ENCODE measurements around the gene GPC5. TPM values are rescaled to one million over a fixed set of nuclear protein-coding genes. Genes with fewer than 3 reads are reported as not detected.

Gene GPC5
- total and polyA plus RNA-seq, 2 of the 13 experiments (the other 11 are each of a cell fraction or from before 2014, with no cell fraction given), result 0.02 to 0.07 TPM

DNA sequence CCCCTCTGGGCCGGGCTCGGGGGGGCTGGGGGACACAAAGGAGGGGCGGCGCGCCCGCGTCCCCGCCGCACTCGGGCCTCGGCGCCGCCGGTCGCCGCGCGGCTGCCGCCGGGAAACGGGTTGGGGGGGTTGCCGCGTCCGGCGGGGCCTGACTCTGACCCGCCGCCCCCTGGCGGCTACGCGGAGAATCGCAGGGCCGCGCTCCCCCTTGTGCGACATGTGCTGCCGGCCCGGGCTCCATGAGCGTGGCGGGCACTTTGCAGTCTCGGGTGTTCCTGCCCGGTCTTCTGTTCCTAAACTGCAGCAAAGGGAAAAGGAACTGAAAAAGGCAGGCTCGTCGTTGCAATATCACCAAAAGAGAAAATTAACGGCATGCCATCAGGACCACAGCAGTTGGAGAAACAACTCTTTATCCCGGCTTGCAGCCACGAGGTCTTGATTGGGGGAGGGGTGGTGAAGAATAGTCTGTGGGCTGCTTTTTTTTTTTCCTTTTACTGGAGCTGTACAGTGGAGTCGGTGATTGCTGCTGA lies 49.5 kb upstream of the GPC5 start (continued):
- TF ChIP-seq ZNF430 (CRISPR knock-in tag; IDR thresholded peaks at IDR 0.05) (peak; percentile 50; the same call in 1 of the 2 replicates), SAFB2 (CRISPR knock-in tag; IDR thresholded peaks at IDR 0.05; ENCODE audit: borderline replicate concordance, low read depth) (no peak), RNF2 (conservative IDR thresholded peaks at IDR 0.05; ENCODE audit: low read depth) (peak; percentile 87), ZNF557 (CRISPR knock-in tag; IDR thresholded peaks at IDR 0.05) (no peak), NCOA5 (CRISPR knock-in tag; IDR thresholded peaks at IDR 0.05) (no peak), GTF2F1 (IDR thresholded peaks at IDR 0.05; ENCODE audit: low read length) (no peak), ARNT (IDR thresholded peaks at IDR 0.05) (no peak), PHF21A (CRISPR knock-in tag; IDR thresholded peaks at IDR 0.05) (no peak), ZNF772 (CRISPR knock-in tag; IDR thresholded peaks at IDR 0.05) (no peak), NCOR1 (IDR thresholded peaks at IDR 0.05; ENCODE audit: borderline replicate concordance, low read length) (no peak), NFIC (IDR thresholded peaks at IDR 0.05; ENCODE audit: low read length) (no peak), ZNF782 (CRISPR knock-in tag; IDR thresholded peaks at IDR 0.05; ENCODE audit: borderline replicate concordance) (no peak)
- TF ChIP-seq, protein P1, sequence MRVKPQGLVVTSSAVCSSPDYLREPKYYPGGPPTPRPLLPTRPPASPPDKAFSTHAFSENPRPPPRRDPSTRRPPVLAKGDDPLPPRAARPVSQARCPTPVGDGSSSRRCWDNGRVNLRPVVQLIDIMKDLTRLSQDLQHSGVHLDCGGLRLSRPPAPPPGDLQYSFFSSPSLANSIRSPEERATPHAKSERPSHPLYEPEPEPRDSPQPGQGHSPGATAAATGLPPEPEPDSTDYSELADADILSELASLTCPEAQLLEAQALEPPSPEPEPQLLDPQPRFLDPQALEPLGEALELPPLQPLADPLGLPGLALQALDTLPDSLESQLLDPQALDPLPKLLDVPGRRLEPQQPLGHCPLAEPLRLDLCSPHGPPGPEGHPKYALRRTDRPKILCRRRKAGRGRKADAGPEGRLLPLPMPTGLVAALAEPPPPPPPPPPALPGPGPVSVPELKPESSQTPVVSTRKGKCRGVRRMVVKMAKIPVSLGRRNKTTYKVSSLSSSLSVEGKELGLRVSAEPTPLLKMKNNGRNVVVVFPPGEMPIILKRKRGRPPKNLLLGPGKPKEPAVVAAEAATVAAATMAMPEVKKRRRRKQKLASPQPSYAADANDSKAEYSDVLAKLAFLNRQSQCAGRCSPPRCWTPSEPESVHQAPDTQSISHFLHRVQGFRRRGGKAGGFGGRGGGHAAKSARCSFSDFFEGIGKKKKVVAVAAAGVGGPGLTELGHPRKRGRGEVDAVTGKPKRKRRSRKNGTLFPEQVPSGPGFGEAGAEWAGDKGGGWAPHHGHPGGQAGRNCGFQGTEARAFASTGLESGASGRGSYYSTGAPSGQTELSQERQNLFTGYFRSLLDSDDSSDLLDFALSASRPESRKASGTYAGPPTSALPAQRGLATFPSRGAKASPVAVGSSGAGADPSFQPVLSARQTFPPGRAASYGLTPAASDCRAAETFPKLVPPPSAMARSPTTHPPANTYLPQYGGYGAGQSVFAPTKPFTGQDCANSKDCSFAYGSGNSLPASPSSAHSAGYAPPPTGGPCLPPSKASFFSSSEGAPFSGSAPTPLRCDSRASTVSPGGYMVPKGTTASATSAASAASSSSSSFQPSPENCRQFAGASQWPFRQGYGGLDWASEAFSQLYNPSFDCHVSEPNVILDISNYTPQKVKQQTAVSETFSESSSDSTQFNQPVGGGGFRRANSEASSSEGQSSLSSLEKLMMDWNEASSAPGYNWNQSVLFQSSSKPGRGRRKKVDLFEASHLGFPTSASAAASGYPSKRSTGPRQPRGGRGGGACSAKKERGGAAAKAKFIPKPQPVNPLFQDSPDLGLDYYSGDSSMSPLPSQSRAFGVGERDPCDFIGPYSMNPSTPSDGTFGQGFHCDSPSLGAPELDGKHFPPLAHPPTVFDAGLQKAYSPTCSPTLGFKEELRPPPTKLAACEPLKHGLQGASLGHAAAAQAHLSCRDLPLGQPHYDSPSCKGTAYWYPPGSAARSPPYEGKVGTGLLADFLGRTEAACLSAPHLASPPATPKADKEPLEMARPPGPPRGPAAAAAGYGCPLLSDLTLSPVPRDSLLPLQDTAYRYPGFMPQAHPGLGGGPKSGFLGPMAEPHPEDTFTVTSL (CRISPR knock-in tag; IDR thresholded peaks at IDR 0.05; ENCODE audit: borderline replicate concordance), result no peak
- TF ChIP-seq, protein P2, sequence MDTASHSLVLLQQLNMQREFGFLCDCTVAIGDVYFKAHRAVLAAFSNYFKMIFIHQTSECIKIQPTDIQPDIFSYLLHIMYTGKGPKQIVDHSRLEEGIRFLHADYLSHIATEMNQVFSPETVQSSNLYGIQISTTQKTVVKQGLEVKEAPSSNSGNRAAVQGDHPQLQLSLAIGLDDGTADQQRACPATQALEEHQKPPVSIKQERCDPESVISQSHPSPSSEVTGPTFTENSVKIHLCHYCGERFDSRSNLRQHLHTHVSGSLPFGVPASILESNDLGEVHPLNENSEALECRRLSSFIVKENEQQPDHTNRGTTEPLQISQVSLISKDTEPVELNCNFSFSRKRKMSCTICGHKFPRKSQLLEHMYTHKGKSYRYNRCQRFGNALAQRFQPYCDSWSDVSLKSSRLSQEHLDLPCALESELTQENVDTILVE (CRISPR knock-in tag; IDR thresholded peaks at IDR 0.05), result peak; percentile 82
- TF ChIP-seq, protein P3, sequence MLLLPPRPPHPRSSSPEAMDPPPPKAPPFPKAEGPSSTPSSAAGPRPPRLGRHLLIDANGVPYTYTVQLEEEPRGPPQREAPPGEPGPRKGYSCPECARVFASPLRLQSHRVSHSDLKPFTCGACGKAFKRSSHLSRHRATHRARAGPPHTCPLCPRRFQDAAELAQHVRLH (CRISPR knock-in tag; IDR thresholded peaks at IDR 0.05; ENCODE audit: borderline replicate concordance, low read depth), result peak; percentile 30; the same call in 1 of the 2 replicates
- TF ChIP-seq, protein P4, sequence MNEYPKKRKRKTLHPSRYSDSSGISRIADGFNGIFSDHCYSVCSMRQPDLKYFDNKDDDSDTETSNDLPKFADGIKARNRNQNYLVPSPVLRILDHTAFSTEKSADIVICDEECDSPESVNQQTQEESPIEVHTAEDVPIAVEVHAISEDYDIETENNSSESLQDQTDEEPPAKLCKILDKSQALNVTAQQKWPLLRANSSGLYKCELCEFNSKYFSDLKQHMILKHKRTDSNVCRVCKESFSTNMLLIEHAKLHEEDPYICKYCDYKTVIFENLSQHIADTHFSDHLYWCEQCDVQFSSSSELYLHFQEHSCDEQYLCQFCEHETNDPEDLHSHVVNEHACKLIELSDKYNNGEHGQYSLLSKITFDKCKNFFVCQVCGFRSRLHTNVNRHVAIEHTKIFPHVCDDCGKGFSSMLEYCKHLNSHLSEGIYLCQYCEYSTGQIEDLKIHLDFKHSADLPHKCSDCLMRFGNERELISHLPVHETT (CRISPR knock-in tag; conservative IDR thresholded peaks at IDR 0.05), result peak; percentile 97
- TF ChIP-seq, protein P5, sequence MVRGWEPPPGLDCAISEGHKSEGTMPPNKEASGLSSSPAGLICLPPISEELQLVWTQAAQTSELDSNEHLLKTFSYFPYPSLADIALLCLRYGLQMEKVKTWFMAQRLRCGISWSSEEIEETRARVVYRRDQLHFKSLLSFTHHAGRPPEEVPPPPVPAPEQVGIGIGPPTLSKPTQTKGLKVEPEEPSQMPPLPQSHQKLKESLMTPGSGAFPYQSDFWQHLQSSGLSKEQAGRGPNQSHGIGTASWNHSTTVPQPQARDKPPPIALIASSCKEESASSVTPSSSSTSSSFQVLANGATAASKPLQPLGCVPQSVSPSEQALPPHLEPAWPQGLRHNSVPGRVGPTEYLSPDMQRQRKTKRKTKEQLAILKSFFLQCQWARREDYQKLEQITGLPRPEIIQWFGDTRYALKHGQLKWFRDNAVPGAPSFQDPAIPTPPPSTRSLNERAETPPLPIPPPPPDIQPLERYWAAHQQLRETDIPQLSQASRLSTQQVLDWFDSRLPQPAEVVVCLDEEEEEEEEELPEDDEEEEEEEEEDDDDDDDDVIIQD (CRISPR knock-in tag; IDR thresholded peaks at IDR 0.05; ENCODE audit: low read depth), result no peak; the same call in 1 of the 2 replicates
- TF ChIP-seq, protein P6, sequence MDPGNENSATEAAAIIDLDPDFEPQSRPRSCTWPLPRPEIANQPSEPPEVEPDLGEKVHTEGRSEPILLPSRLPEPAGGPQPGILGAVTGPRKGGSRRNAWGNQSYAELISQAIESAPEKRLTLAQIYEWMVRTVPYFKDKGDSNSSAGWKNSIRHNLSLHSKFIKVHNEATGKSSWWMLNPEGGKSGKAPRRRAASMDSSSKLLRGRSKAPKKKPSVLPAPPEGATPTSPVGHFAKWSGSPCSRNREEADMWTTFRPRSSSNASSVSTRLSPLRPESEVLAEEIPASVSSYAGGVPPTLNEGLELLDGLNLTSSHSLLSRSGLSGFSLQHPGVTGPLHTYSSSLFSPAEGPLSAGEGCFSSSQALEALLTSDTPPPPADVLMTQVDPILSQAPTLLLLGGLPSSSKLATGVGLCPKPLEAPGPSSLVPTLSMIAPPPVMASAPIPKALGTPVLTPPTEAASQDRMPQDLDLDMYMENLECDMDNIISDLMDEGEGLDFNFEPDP (CRISPR knock-in tag; conservative IDR thresholded peaks at IDR 0.05), result no peak

Data from HepG2 (cell line).